ENCODE data around the gene CCL7. TPM values are rescaled to one million over a fixed set of nuclear protein-coding genes. Genes with fewer than 3 reads are reported as not detected.
"Not testable (repeated sequence)": the region's sequence is repeated elsewhere in the genome, so short reads cannot be mapped to it uniquely, and the experiment has no call there.

CCL7 gene
- total RNA-seq, 2 experiments from 2014 or later, result not detected

DNA sequence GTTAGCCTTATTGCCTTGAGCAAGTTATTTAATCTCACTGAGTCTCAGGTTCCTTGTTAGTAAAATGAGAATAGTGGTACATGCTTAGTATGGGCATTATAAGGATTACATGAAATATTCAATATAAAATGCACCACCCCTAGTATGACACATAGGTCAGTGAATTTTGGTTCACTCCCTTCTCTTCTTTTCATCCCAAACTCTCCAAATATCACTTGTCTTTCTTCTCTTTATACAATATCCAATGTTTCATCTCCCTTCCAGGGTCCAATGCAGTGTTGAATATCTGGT is 43.3 kb upstream of the CCL7 start:
- Mint-ChIP-seq H3K36me3 (ENCODE audit: low read depth) (no peaks in the 10 kb centered on the region), H3K27me3 (peaks cover 49% of the 10 kb centered on the region), H3K4me1 (ENCODE audit: low read depth) (no peaks in the 10 kb centered on the region), H3K9me3 (peaks cover 7% of the 10 kb centered on the region), H3K27ac (no peak overlapping the region), H3K4me3 (no peak overlapping the region)
- CTCF ChIA-PET, result no interaction called here
- H3K9me3 ChIP-seq (ENCODE audit: control insufficient read depth in 1 of 2, insufficient read depth in 1 of 2, low read length in 2 of 2), result peaks cover 5 to 13% of the 10 kb centered on the region in 2 experiments
- POLR2A ChIA-PET, result no interaction called here
- intact Hi-C loops (cut with DNase I, micrococcal nuclease), result no loop called here
- no peak for TF ChIP-seq CTCF (IDR thresholded peaks at IDR 0.05)
- H3K36me3 ChIP-seq (ENCODE audit: insufficient read depth, low read length), result no peaks in the 10 kb centered on the region
- no peak for DNase-seq
- no peak for ATAC-seq (ENCODE audit: poor library complexity)
- no peak overlapping the region for H3K27ac ChIP-seq (ENCODE audit: low read depth in 1 of 2, low read length in 2 of 2)
- peaks cover 5 to 8% of the 10 kb centered on the region in 2 experiments for H3K27me3 ChIP-seq (ENCODE audit: control insufficient read depth in 1 of 2, insufficient read depth in 2 of 2, low read length in 2 of 2)
- H3K4me3 ChIP-seq (ENCODE audit: low read length), result no peak overlapping the region
- no peaks in the 10 kb centered on the region for H3K4me1 ChIP-seq (ENCODE audit: insufficient read depth, low read length)

GRCh38 chr17:34227293-34227692 is 42.7 kb upstream of the CCL7 start:
- H3K27ac Mint-ChIP-seq; ATAC-seq (ENCODE audit: poor library complexity); intact Hi-C loops (cut with DNase I, micrococcal nuclease); H3K4me1 ChIP-seq (ENCODE audit: insufficient read depth, low read length); CTCF ChIA-PET; H3K4me3 Mint-ChIP-seq; H3K4me3 ChIP-seq (ENCODE audit: low read length); DNase-seq; H3K36me3 ChIP-seq (ENCODE audit: insufficient read depth, low read length); H3K27me3 ChIP-seq (ENCODE audit: control insufficient read depth in 1 of 2, insufficient read depth in 2 of 2, low read length in 2 of 2); H3K27ac ChIP-seq (ENCODE audit: low read depth in 1 of 2, low read length in 2 of 2); H3K36me3 Mint-ChIP-seq (ENCODE audit: low read depth); POLR2A ChIA-PET; H3K9me3 Mint-ChIP-seq; H3K4me1 Mint-ChIP-seq (ENCODE audit: low read depth): not testable (repeated sequence)
- H3K9me3 ChIP-seq (ENCODE audit: control insufficient read depth in 1 of 2, insufficient read depth in 1 of 2, low read length in 2 of 2), result peaks cover 5 to 13% of the 10 kb centered on the region in 2 experiments
- H3K27me3 Mint-ChIP-seq, result peaks cover 43% of the 10 kb centered on the region

DNA sequence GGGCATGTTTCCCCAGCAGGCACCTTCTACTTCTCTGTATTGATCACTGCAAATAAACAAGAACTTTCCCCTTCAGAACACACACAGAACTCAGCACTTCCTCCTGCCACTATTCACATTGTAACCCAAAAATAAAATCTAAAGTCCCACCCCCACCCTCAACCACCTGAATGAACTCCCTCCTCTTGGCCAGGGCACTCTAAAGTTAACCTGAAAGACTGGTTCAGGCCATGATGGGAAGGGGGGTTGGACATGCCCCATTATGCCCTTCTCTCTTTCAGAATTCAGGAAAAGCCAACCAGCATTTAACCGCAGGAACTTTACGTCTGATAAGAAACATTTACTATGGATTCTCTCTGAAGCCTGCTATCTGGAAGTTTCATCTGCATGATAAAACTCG is 42.3 kb upstream of the CCL7 start:
- TF ChIP-seq CTCF (IDR thresholded peaks at IDR 0.05), result no peak
- Mint-ChIP-seq H3K36me3 (ENCODE audit: low read depth) (no peaks in the 10 kb centered on the region), H3K9me3 (peaks cover 7% of the 10 kb centered on the region), H3K27ac (no peak overlapping the region), H3K4me1 (ENCODE audit: low read depth) (no peaks in the 10 kb centered on the region), H3K27me3 (peaks cover 40% of the 10 kb centered on the region), H3K4me3 (no peak overlapping the region)
- peaks cover 5 to 13% of the 10 kb centered on the region in 2 experiments for H3K9me3 ChIP-seq (ENCODE audit: control insufficient read depth in 1 of 2, insufficient read depth in 1 of 2, low read length in 2 of 2)
- ChIA-PET POLR2A (no interaction called here), CTCF (no interaction called here)
- no peak overlapping the region for H3K4me3 ChIP-seq (ENCODE audit: low read length)
- H3K36me3 ChIP-seq (ENCODE audit: insufficient read depth, low read length), result no peaks in the 10 kb centered on the region
- H3K27me3 ChIP-seq (ENCODE audit: control insufficient read depth in 1 of 2, insufficient read depth in 2 of 2, low read length in 2 of 2), result peaks cover 0 to 8% of the 10 kb centered on the region in 2 experiments
- no peak for DNase-seq
- intact Hi-C loops (cut with DNase I, micrococcal nuclease), result no loop called here
- ATAC-seq (ENCODE audit: poor library complexity), result no peak
- H3K27ac ChIP-seq (ENCODE audit: low read depth in 1 of 2, low read length in 2 of 2), result no peak overlapping the region
- H3K4me1 ChIP-seq (ENCODE audit: insufficient read depth, low read length), result no peaks in the 10 kb centered on the region

DNA sequence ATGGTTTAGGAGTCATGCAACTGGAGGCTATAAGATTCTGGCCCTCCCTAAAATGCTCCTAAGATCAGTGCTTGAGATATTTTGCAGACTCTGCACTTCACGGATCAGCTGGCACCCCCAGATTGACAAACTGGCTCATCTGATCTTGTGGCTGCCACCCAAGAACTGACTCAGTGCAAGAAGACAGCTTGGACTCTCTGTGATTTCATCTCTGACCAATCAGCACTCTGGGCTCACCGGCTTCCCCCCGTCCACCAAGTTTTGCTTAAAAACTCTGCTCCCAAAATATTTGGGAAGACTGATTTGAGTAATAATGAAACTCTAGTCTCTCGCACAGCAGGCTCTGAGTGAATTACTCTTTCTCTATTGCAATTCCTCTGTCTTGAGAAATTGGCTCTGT is 41.2 kb upstream of the CCL7 start:
- peaks cover 7% of the 10 kb centered on the region for H3K9me3 Mint-ChIP-seq
- ChIA-PET CTCF (no interaction called here), POLR2A (no interaction called here)
- no peak overlapping the region for H3K27ac Mint-ChIP-seq
- Histone ChIP-seq H3K9me3 (ENCODE audit: control insufficient read depth in 1 of 2, insufficient read depth in 1 of 2, low read length in 2 of 2) (peaks cover 5 to 13% of the 10 kb centered on the region in 2 experiments), H3K36me3 (ENCODE audit: insufficient read depth, low read length) (no peaks in the 10 kb centered on the region), H3K4me1 (ENCODE audit: insufficient read depth, low read length) (no peaks in the 10 kb centered on the region), H3K27me3 (ENCODE audit: control insufficient read depth in 1 of 2, insufficient read depth in 2 of 2, low read length in 2 of 2) (peaks cover 0 to 8% of the 10 kb centered on the region in 2 experiments), H3K4me3 (ENCODE audit: low read length) (no peak overlapping the region), H3K27ac (ENCODE audit: low read depth in 1 of 2, low read length in 2 of 2) (no peak overlapping the region)
- no peaks in the 10 kb centered on the region for H3K4me1 Mint-ChIP-seq (ENCODE audit: low read depth)
- no peak overlapping the region for H3K4me3 Mint-ChIP-seq
- H3K27me3 Mint-ChIP-seq, result peaks cover 45% of the 10 kb centered on the region
- no peak for DNase-seq
- intact Hi-C loops (cut with DNase I, micrococcal nuclease), result no loop called here
- no peak for ATAC-seq (ENCODE audit: poor library complexity)
- TF ChIP-seq CTCF (IDR thresholded peaks at IDR 0.05), result no peak
- H3K36me3 Mint-ChIP-seq (ENCODE audit: low read depth), result no peaks in the 10 kb centered on the region

Data from CD4-positive, alpha-beta T cell (primary cell).